Neural cell (in vitro differentiated cells): ENCODE measurements around the gene YAE1. TPM values are rescaled to one million over a fixed set of nuclear protein-coding genes. Genes with fewer than 3 reads are reported as not detected.

Experiments
- H2AFZ ChIP-seq: fragments of 200-600, 300-800 bp; sonication (generic), shearing (Covaris generic); 2 replicates; pipeline ENCODE4 v1.6.0; 2014; ENCODE audit warnings: low read depth, mild to moderate bottlenecking, antibody characterized with exemption, low read length, moderate library complexity
- H3F3A ChIP-seq: fragments of 200-600 bp; shearing (Covaris generic); 2 replicates; pipeline ENCODE4 v1.6.1; 2016; ENCODE audit warnings: mild to moderate bottlenecking, moderate library complexity, mixed read lengths, antibody characterized with exemption, low read length; ENCODE audit not compliant: insufficient read depth, poor library complexity, severe bottlenecking
- H3K27ac ChIP-seq: fragments of 200-600, 300-800 bp; sonication (generic), shearing (Covaris generic); 2 replicates; pipeline ENCODE4 v1.5.1; 2014; ENCODE audit warnings: mild to moderate bottlenecking, low read length, moderate library complexity
- H3K27me3 ChIP-seq: fragments of 300-800, 200-600 bp; sonication (generic), shearing (Covaris generic); 2 replicates; pipeline ENCODE4 v1.6.0; 2014; ENCODE audit warnings: mild to moderate bottlenecking, low read depth, low read length, moderate library complexity; ENCODE audit not compliant: insufficient read depth
- H3K36me3 ChIP-seq: fragments of 300-800, 200-600 bp; sonication (generic), shearing (Covaris generic); 2 replicates; pipeline ENCODE4 v1.5.1; 2014; ENCODE audit warnings: mild to moderate bottlenecking, antibody characterized with exemption, low read length, moderate library complexity; ENCODE audit not compliant: insufficient read depth
- H3K4me2 ChIP-seq: fragments of 300-800, 200-600 bp; sonication (generic), shearing (Covaris generic); 2 replicates; pipeline ENCODE4 v1.6.0; 2014; ENCODE audit warnings: mild to moderate bottlenecking, low read length
- H3K4me3 ChIP-seq: fragments of 300-800, 200-600 bp; sonication (generic), shearing (Covaris generic); 2 replicates; pipeline ENCODE4 v1.5.1; 2014; ENCODE audit warnings: mild to moderate bottlenecking, low read length, moderate library complexity
- H3K79me2 ChIP-seq: fragments of 200-600 bp; shearing (Covaris generic); replicated peaks from 2 replicates; pipeline ENCODE4 v1.6.0; 2014; ENCODE audit warnings: mild to moderate bottlenecking, low read length, moderate library complexity; ENCODE audit not compliant: insufficient read depth
- H3K9ac ChIP-seq: fragments of 300-800, 200-600 bp; sonication (generic), shearing (Covaris generic); 2 replicates; pipeline ENCODE4 v1.6.1; 2016; ENCODE audit warnings: mild to moderate bottlenecking, low read length, mixed read lengths
- H3K9me2 ChIP-seq: fragments of 200-600 bp; shearing (Covaris generic); 2 replicates; pipeline ENCODE4 v1.6.1; 2016; ENCODE audit warnings: mild to moderate bottlenecking, low read length, mixed read lengths; ENCODE audit not compliant: insufficient read depth
- H3K9me3 ChIP-seq: fragments of 200-600, 300-800 bp; sonication (generic), shearing (Covaris generic); 2 replicates; pipeline ENCODE4 v1.6.1; 2016; ENCODE audit warnings: mild to moderate bottlenecking, mixed run types, low read length, moderate library complexity, mixed read lengths
- H4K20me1 ChIP-seq: fragments of 200-600 bp; shearing (Covaris generic); 2 replicates; pipeline ENCODE4 v1.6.1; 2016; ENCODE audit warnings: mild to moderate bottlenecking, mixed run types; ENCODE audit not compliant: insufficient read depth
- CTCF ChIP-seq: fragments of 450-650 bp; IDR thresholded peaks from 2 replicates; pipeline ENCODE4 v1.5.1; 2014; ENCODE audit warnings: antibody characterized with exemption, mild to moderate bottlenecking, moderate library complexity; ENCODE audit not compliant: poor library complexity, severe bottlenecking
- EP300 ChIP-seq: fragments of 450-650 bp; conservative IDR thresholded peaks from 2 replicates; pipeline ENCODE4 v1.6.1; 2014; ENCODE audit warnings: antibody characterized with exemption, mild to moderate bottlenecking, moderate library complexity; ENCODE audit not compliant: poor library complexity, severe bottlenecking
- EZH2 ChIP-seq: fragments of 200-600, 300-800 bp; shearing (Covaris generic), sonication (generic); IDR thresholded peaks from 2 replicates; pipeline ENCODE4 v1.6.1; 2014; ENCODE audit warnings: antibody characterized with exemption, low read length, borderline replicate concordance, mild to moderate bottlenecking; ENCODE audit not compliant: insufficient read depth, poor library complexity, severe bottlenecking
- MXI1 ChIP-seq: fragments of 450-650 bp; conservative IDR thresholded peaks from 2 replicates; pipeline ENCODE4 v1.6.1; 2014; ENCODE audit warnings: antibody characterized with exemption, mild to moderate bottlenecking; ENCODE audit not compliant: poor library complexity, severe bottlenecking
- POLR2AphosphoS5 ChIP-seq: IDR thresholded peaks from 2 replicates; pipeline ENCODE4 v1.6.1; 2012
- RAD21 ChIP-seq: fragments of 450-650 bp; conservative IDR thresholded peaks from 2 replicates; pipeline ENCODE4 v1.6.1; 2014; ENCODE audit warnings: antibody characterized with exemption, mild to moderate bottlenecking, moderate library complexity
- REST ChIP-seq: IDR thresholded peaks from 2 replicates; pipeline ENCODE4 v1.6.1; 2012; ENCODE audit warnings: borderline replicate concordance
- SMC3 ChIP-seq: fragments of 450-650 bp; conservative IDR thresholded peaks from 2 replicates; pipeline ENCODE4 v1.6.1; 2014; ENCODE audit warnings: antibody characterized with exemption, mild to moderate bottlenecking, moderate library complexity; ENCODE audit not compliant: poor library complexity
- TAF1 ChIP-seq: IDR thresholded peaks from 2 replicates; pipeline ENCODE4 v1.6.1; 2012; ENCODE audit warnings: low read depth
- polyA plus RNA-seq: library from polyadenylated mRNA; depleted of rRNA; stranded (reverse); fragments of >200 nt; gene quantifications from 2 replicates; pipeline ENCODE4 v1.2.3, GENCODE V29; 2014

Gene YAE1
- polyA plus RNA-seq, 1 donor from 2014 or later: 85.2 TPM

- Histone ChIP-seq H3K4me3 (no peak overlapping the region), H3K27me3 (peaks cover 2% of the 10 kb centered on the region), H3K9me3 (no peaks in the 10 kb centered on the region), H3K9me2 (no peaks in the 10 kb centered on the region), H3K36me3 (no peaks in the 10 kb centered on the region), H2AFZ (no peak overlapping the region), H3K4me2 (no peak overlapping the region), H3K27ac (no peak overlapping the region), H3K9ac (no peak overlapping the region), H3K79me2 (no peaks in the 10 kb centered on the region), H4K20me1 (no peaks in the 10 kb centered on the region), H3F3A (no peaks in the 10 kb centered on the region)
- TF ChIP-seq EP300 (no peak), POLR2AphosphoS5 (peak; percentile 8), CTCF (no peak)
These were observed 49.3 kb downstream of the YAE1 start for GRCh38 chr7:39615350-39615975.

DNA sequence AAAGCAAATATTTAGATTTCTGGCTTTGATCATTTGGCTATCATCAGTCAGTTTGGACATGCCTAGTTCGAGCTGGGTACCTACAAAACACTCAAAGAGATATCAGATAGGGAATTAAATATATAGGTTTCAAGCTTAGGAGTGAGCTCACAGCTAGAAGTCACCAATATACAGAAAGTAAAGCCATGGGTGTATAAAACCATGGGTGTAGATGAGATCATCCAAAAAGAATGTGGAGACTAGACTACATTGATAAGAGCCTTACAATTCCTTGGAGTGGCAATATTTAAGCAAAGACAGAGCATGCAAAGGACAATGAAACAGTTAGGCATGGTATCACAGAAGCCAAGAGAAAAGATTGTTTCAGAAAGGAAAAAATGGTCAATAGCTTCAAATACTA, 49.9 kb downstream of the YAE1 start:
- H2AFZ ChIP-seq: no peak overlapping the region
- no peaks in the 10 kb centered on the region for H3K9me2 ChIP-seq
- no peak overlapping the region for H3K9ac ChIP-seq
- no peak overlapping the region for H3K4me3 ChIP-seq
- no peaks in the 10 kb centered on the region for H4K20me1 ChIP-seq
- no peak overlapping the region for H3K4me2 ChIP-seq
- no peaks in the 10 kb centered on the region for H3K36me3 ChIP-seq
- no peaks in the 10 kb centered on the region for H3F3A ChIP-seq
- TF ChIP-seq POLR2AphosphoS5 (no peak), MXI1 (no peak), TAF1 (no peak), REST (no peak), SMC3 (no peak), RAD21 (no peak), EZH2 (no peak), CTCF (no peak), EP300 (no peak)
- no peak overlapping the region for H3K27ac ChIP-seq
- H3K9me3 ChIP-seq: no peaks in the 10 kb centered on the region
- H3K27me3 ChIP-seq: no peaks in the 10 kb centered on the region
- no peaks in the 10 kb centered on the region for H3K79me2 ChIP-seq
